HepG2 (cell line): ENCODE results near the gene FOXA1. TPM values are rescaled to one million over a fixed set of nuclear protein-coding genes. Genes with fewer than 3 reads are reported as not detected.

Experiments used
- ADNP ChIP-seq: sonication (generic); formaldehyde crosslinking; IDR thresholded peaks from 2 replicates; pipeline ENCODE4 v1.4.0; 2020; ENCODE audit warnings: missing genetic modification reagents
- CEBPG ChIP-seq: IDR thresholded peaks from 2 replicates; pipeline ENCODE4 v1.6.1; 2016
- CENPX ChIP-seq: sonication (generic); formaldehyde crosslinking; IDR thresholded peaks from 2 replicates; pipeline ENCODE4 v1.9.0; 2021; ENCODE audit warnings: mild to moderate bottlenecking, missing genetic modification reagents, moderate library complexity
- ETV5 ChIP-seq: IDR thresholded peaks from 2 replicates; pipeline ENCODE4 v1.6.1; 2018; ENCODE audit warnings: missing biosample characterization, missing genetic modification reagents, inconsistent platforms, borderline replicate concordance
- MED8 ChIP-seq: sonication (generic); formaldehyde crosslinking; IDR thresholded peaks from 2 replicates; pipeline ENCODE4 v1.8.1; 2023; ENCODE audit warnings: mild to moderate bottlenecking, missing genetic modification reagents; ENCODE audit not compliant: insufficient replicate concordance
- MEF2D ChIP-seq: sonication (generic); formaldehyde crosslinking; IDR thresholded peaks from 2 replicates; pipeline ENCODE4 v1.5.1; 2020; ENCODE audit warnings: mild to moderate bottlenecking, missing genetic modification reagents
- NAIF1 ChIP-seq: sonication (generic); formaldehyde crosslinking; IDR thresholded peaks from 2 replicates; pipeline ENCODE4 v1.5.0; 2020; ENCODE audit warnings: mild to moderate bottlenecking, missing genetic modification reagents, borderline replicate concordance
- NKX3-1 ChIP-seq: sonication (generic); formaldehyde crosslinking; IDR thresholded peaks from 2 replicates; pipeline ENCODE4 v1.5.0; 2020; ENCODE audit warnings: missing genetic modification reagents
- PCBP2 ChIP-seq: fragments of 200-400 bp; formaldehyde crosslinking; optimal IDR thresholded peaks from 2 replicates; pipeline ENCODE3; 2018; ENCODE audit warnings: low read length, low read depth; ENCODE audit not compliant: poor library complexity, severe bottlenecking
- RAD51 ChIP-seq: fragments of 450-650 bp; IDR thresholded peaks from 2 replicates; pipeline ENCODE4 v1.6.1; 2016; ENCODE audit warnings: borderline replicate concordance
- SATB2 ChIP-seq: sonication (generic); formaldehyde crosslinking; IDR thresholded peaks from 2 replicates; pipeline ENCODE4 v1.5.0; 2020; ENCODE audit warnings: missing genetic modification reagents
- TIGD3 ChIP-seq: sonication (generic); formaldehyde crosslinking; IDR thresholded peaks from 2 replicates; pipeline ENCODE4 v1.5.1; 2020; ENCODE audit warnings: mild to moderate bottlenecking, missing genetic modification reagents, borderline replicate concordance
- ZNF281 ChIP-seq: sonication (generic); formaldehyde crosslinking; IDR thresholded peaks from 2 replicates; pipeline ENCODE4 v1.4.0; 2020; ENCODE audit warnings: missing genetic modification reagents, borderline replicate concordance
- ZNF318 ChIP-seq: sonication (generic); formaldehyde crosslinking; IDR thresholded peaks from 2 replicates; pipeline ENCODE4 v1.4.0; 2020; ENCODE audit warnings: mild to moderate bottlenecking, missing genetic modification reagents
- ZNF577 ChIP-seq: sonication (generic); formaldehyde crosslinking; IDR thresholded peaks from 2 replicates; pipeline ENCODE4 v1.4.0; 2020; ENCODE audit warnings: mild to moderate bottlenecking, low read depth, missing genetic modification reagents, borderline replicate concordance
- ZNF879 ChIP-seq: sonication (generic); formaldehyde crosslinking; IDR thresholded peaks from 2 replicates; pipeline ENCODE4 v1.8.1; 2023; ENCODE audit warnings: missing genetic modification reagents
- ZSCAN9 ChIP-seq: IDR thresholded peaks from 2 replicates; pipeline ENCODE4 v1.6.1; 2016; ENCODE audit warnings: borderline replicate concordance
- polyA plus RNA-seq, 8 experiments: library from polyadenylated mRNA; depleted of rRNA in 3 of 8; stranded (reverse) in 7 of 8; unstranded in 1 of 8; fragments of >200 nt; fragmentation: Illumina TruSeq in 4 of 8; extraction: Trizol in 4 of 8; gene quantifications; 2 replicates each; pipeline versions ENCODE4 v1.2.1 to v1.2.3, GENCODE V29; 2011 to 2016; ENCODE audit warnings: low read depth in 4 of 8, missing spikeins in 1 of 8, mixed read lengths in 1 of 8; ENCODE audit not compliant: insufficient read depth in 1 of 8
- total RNA-seq, 5 experiments: library from RNA; depleted of rRNA; stranded (reverse); fragments of >200 nt; fragmentation: Illumina TruSeq; extraction: Trizol; gene quantifications; 2 replicates each; pipeline ENCODE4 v1.2.3, GENCODE V29; 2016; ENCODE audit warnings: low read depth in 1 of 5

Gene FOXA1
- total and polyA plus RNA-seq, 2 of the 13 experiments (the other 11 are each of a cell fraction or from before 2014, with no cell fraction given), result 43.4 to 58.6 TPM

GRCh38 chr14:37587881-37588666, 7.0 kb downstream of the FOXA1 start (continued):
- TF ChIP-seq ZNF318 (CRISPR knock-in tag) (peak; percentile 69; the same call in 1 of the 2 replicates), CENPX (CRISPR knock-in tag) (no peak), MED8 (CRISPR knock-in tag) (peak; percentile 68), ZNF879 (CRISPR knock-in tag) (0 out of 2 replicates have a peak, but pooled peaks have one; percentile 38), ZSCAN9 (CRISPR knock-in tag) (no peak), ZNF281 (CRISPR knock-in tag) (peak; percentile 95), PCBP2 (no peak), SATB2 (CRISPR knock-in tag) (no peak; the same call in 1 of the 2 replicates), NKX3-1 (no peak; the same call in 1 of the 2 replicates), ADNP (CRISPR knock-in tag) (no peak), TIGD3 (CRISPR knock-in tag) (no peak), ETV5 (CRISPR knock-in tag) (no peak; the same call in 1 of the 2 replicates), ZNF577 (CRISPR knock-in tag) (no peak), CEBPG (CRISPR knock-in tag) (no peak), RAD51 (no peak), NAIF1 (CRISPR knock-in tag) (peak; percentile 98), MEF2D (CRISPR knock-in tag) (0 out of 2 replicates have a peak, but pooled peaks have one; percentile 69)
